ENCODE data around the gene SRPX. TPM values are rescaled to one million over a fixed set of nuclear protein-coding genes. Genes with fewer than 3 reads are reported as not detected.

Gene SRPX
- total and polyA plus RNA-seq, 2 of the 4 experiments (the other 2 are of a cell fraction), result 35.5 to 81.5 TPM

- Histone ChIP-seq H2BK20ac (ENCODE audit: low read depth, low read length) (no peak overlapping the region), H2BK120ac (ENCODE audit: low read depth, low read length) (no peak overlapping the region), H3K4me1 (ENCODE audit: control insufficient read depth, insufficient read depth, low read length) (no peaks in the 10 kb centered on the region), H2AK5ac (ENCODE audit: low read depth, low read length) (no peak overlapping the region), H2AFZ (replicated peaks; ENCODE audit: low read length, poor library complexity) (no peak overlapping the region), H3K18ac (ENCODE audit: low read depth, low read length) (no peak overlapping the region), H4K91ac (ENCODE audit: insufficient read depth, low read depth, low read length) (no peak overlapping the region), H3K4me2 (ENCODE audit: low read depth, low read length) (no peak overlapping the region), H4K5ac (ENCODE audit: low read depth, low read length) (no peak overlapping the region), H2BK5ac (ENCODE audit: low read depth, low read length, poor library complexity, severe bottlenecking) (no peak overlapping the region), H3K23ac (ENCODE audit: low read depth, low read length) (no peak overlapping the region), H3K4ac (ENCODE audit: low read depth, low read length) (no peak overlapping the region), H3K9me3 (ENCODE audit: control insufficient read depth, insufficient read depth, low read length) (no peaks in the 10 kb centered on the region), H3K14ac (replicated peaks; ENCODE audit: low read depth, low read length) (no peak overlapping the region), H3K79me1 (ENCODE audit: low read depth in 1 of 2, low read length in 2 of 2) (no peaks in the 10 kb centered on the region), H3K9me1 (ENCODE audit: insufficient read depth, low read length) (no peaks in the 10 kb centered on the region), H2AK9ac (replicated peaks; ENCODE audit: low read depth, low read length, poor library complexity) (no peak overlapping the region), H4K8ac (ENCODE audit: low read depth in 2 of 2, low read length in 2 of 2) (no peak overlapping the region), H2BK15ac (ENCODE audit: low read depth, low read length) (no peak overlapping the region), H3K4me3 (ENCODE audit: insufficient read depth, low read depth, low read length) (no peak overlapping the region), H4K20me1 (ENCODE audit: insufficient read depth, low read length) (no peaks in the 10 kb centered on the region), H3K27me3 (ENCODE audit: control insufficient read depth, insufficient read depth, low read length) (no peaks in the 10 kb centered on the region), H3K36me3 (ENCODE audit: control insufficient read depth, insufficient read depth, low read length) (no peaks in the 10 kb centered on the region), H3K56ac (ENCODE audit: extremely low read depth, insufficient read depth, low read length) (no peak overlapping the region), H3K9ac (ENCODE audit: low read depth, low read length) (no peak overlapping the region), H3K27ac (ENCODE audit: insufficient read depth, low read length) (no peak overlapping the region)
- no TSS peak for BruUV-seq (replicated peaks)
- dilution Hi-C loops (cut with HindIII; ENCODE audit: low sequenced_read_pairs, unreplicated experiment), result no loop called here
- no peak for ATAC-seq (ENCODE audit: low read depth)
- POLR2A ChIA-PET (ENCODE audit: unreplicated experiment), result no interaction called here
- WGBS, 2 experiments (ENCODE audit: extremely low coverage in 2 of 2, insufficient read length in 1 of 2), result no CpG with 5 or more reads among the region's 1 CpG
- in situ Hi-C loops (cut with MboI; ENCODE audit: low sequenced_read_pairs), result no loop called here
- intact Hi-C loops (cut with micrococcal nuclease), result no loop called here
- DNase-seq, result no peak
- TF ChIP-seq BHLHE40 (IDR thresholded peaks at IDR 0.05; ENCODE audit: low read depth, low read length) (no peak), RCOR1 (IDR thresholded peaks at IDR 0.05; ENCODE audit: insufficient replicate concordance, low read length) (no peak), NFE2L2 (IDR thresholded peaks at IDR 0.05; ENCODE audit: low read depth, low read length) (no peak), CHD1 (IDR thresholded peaks at IDR 0.05; ENCODE audit: low read depth, low read length) (no peak), MAZ (IDR thresholded peaks at IDR 0.05; ENCODE audit: borderline replicate concordance, low read depth, low read length) (no peak), RFX5 (IDR thresholded peaks at IDR 0.05; ENCODE audit: low read depth, low read length) (no peak), RAD21 (IDR thresholded peaks at IDR 0.05; ENCODE audit: low read length) (no peak), SMC3 (IDR thresholded peaks at IDR 0.05; ENCODE audit: low read depth, low read length) (no peak), MXI1 (IDR thresholded peaks at IDR 0.05; ENCODE audit: borderline replicate concordance, low read depth, low read length) (no peak), POLR2A (IDR thresholded peaks at IDR 0.05; ENCODE audit: low read depth, low read length) (no peak)
- TF ChIP-seq, protein P1, sequence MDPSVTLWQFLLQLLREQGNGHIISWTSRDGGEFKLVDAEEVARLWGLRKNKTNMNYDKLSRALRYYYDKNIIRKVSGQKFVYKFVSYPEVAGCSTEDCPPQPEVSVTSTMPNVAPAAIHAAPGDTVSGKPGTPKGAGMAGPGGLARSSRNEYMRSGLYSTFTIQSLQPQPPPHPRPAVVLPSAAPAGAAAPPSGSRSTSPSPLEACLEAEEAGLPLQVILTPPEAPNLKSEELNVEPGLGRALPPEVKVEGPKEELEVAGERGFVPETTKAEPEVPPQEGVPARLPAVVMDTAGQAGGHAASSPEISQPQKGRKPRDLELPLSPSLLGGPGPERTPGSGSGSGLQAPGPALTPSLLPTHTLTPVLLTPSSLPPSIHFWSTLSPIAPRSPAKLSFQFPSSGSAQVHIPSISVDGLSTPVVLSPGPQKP (IDR thresholded peaks at IDR 0.05; ENCODE audit: borderline replicate concordance, low read depth, low read length), result no peak
- TF ChIP-seq, protein P2, sequence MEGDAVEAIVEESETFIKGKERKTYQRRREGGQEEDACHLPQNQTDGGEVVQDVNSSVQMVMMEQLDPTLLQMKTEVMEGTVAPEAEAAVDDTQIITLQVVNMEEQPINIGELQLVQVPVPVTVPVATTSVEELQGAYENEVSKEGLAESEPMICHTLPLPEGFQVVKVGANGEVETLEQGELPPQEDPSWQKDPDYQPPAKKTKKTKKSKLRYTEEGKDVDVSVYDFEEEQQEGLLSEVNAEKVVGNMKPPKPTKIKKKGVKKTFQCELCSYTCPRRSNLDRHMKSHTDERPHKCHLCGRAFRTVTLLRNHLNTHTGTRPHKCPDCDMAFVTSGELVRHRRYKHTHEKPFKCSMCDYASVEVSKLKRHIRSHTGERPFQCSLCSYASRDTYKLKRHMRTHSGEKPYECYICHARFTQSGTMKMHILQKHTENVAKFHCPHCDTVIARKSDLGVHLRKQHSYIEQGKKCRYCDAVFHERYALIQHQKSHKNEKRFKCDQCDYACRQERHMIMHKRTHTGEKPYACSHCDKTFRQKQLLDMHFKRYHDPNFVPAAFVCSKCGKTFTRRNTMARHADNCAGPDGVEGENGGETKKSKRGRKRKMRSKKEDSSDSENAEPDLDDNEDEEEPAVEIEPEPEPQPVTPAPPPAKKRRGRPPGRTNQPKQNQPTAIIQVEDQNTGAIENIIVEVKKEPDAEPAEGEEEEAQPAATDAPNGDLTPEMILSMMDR (conservative IDR thresholded peaks at IDR 0.05; ENCODE audit: low read depth, low read length), result no peak
- TF ChIP-seq, protein P3, sequence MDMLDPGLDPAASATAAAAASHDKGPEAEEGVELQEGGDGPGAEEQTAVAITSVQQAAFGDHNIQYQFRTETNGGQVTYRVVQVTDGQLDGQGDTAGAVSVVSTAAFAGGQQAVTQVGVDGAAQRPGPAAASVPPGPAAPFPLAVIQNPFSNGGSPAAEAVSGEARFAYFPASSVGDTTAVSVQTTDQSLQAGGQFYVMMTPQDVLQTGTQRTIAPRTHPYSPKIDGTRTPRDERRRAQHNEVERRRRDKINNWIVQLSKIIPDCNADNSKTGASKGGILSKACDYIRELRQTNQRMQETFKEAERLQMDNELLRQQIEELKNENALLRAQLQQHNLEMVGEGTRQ (IDR thresholded peaks at IDR 0.05; ENCODE audit: low read depth, low read length), result no peak
- CTCF ChIA-PET, result interaction anchor here (0.6 kb wide), 1 partner anchor 10 kb away, joined by 3 read pairs; no protein-coding TSS in a partner anchor
These were observed 117.8 kb downstream of the SRPX start for GRCh38 chrX:38102875-38103274.

Data from IMR-90 (cell line).